NCI-H69 (cell line): ENCODE measurements around the gene ARHGAP8.
"Not testable (repeated sequence)": the region's sequence is repeated elsewhere in the genome, so short reads cannot be mapped to it uniquely, and the experiment has no call there.

Source experiments
- DNase-seq: peaks from one replicate; lab custom pipeline; 2025; lab: John Stamatoyannopoulos, UW

ARHGAP8 gene

GRCh38 chr22:44739024-44739423 lies 13.4 kb upstream of the ARHGAP8 start:
- DNase-seq, result no peak

- not testable (repeated sequence) for DNase-seq
These were observed 12.7 kb upstream of the ARHGAP8 start for GRCh38 chr22:44739666-44740065.

GRCh38 chr22:44740307-44740706 lies 12.1 kb upstream of the ARHGAP8 start:
- DNase-seq, result no peak

- DNase-seq, result no peak
These were observed 10.4 kb upstream of the ARHGAP8 start for GRCh38 chr22:44741929-44742328.

- no peak for DNase-seq
These were observed 9.1 kb upstream of the ARHGAP8 start for GRCh38 chr22:44743247-44743646.

- no peak for DNase-seq
These were observed 8.6 kb upstream of the ARHGAP8 start for GRCh38 chr22:44743804-44744211.

GRCh38 chr22:44745853-44746789 lies 6.3 kb upstream of the ARHGAP8 start:
- DNase-seq, result no peak

- DNase-seq, result not testable (repeated sequence)
These were observed 4.6 kb upstream of the ARHGAP8 start for GRCh38 chr22:44747784-44748127.

GRCh38 chr22:44748524-44748923 lies 3.9 kb upstream of the ARHGAP8 start:
- DNase-seq, result no peak

- DNase-seq, result no peak
These were observed 1.9 kb upstream of the ARHGAP8 start for GRCh38 chr22:44750481-44750880.

GRCh38 chr22:44753189-44754042 lies 1.0 kb downstream of the ARHGAP8 start:
- peak; percentile 51 for DNase-seq

GRCh38 chr22:44754998-44755397 lies 2.6 kb downstream of the ARHGAP8 start:
- DNase-seq, result no peak

- no peak for DNase-seq
These were observed 3.0 kb downstream of the ARHGAP8 start for GRCh38 chr22:44755417-44755816.

GRCh38 chr22:44755956-44756361 lies 3.6 kb downstream of the ARHGAP8 start:
- no peak for DNase-seq

GRCh38 chr22:44758344-44758973 lies 6.1 kb downstream of the ARHGAP8 start:
- peak; percentile 90 for DNase-seq

- no peak for DNase-seq
These were observed 6.6 kb downstream of the ARHGAP8 start for GRCh38 chr22:44759001-44759400.

- no peak for DNase-seq
These were observed 7.3 kb downstream of the ARHGAP8 start for GRCh38 chr22:44759430-44760310.

- peak; percentile 41 for DNase-seq
These were observed 8.1 kb downstream of the ARHGAP8 start for GRCh38 chr22:44760476-44760875.

- no peak for DNase-seq
These were observed 8.7 kb downstream of the ARHGAP8 start for GRCh38 chr22:44761025-44761424.

GRCh38 chr22:44764373-44764772 lies 12.0 kb downstream of the ARHGAP8 start:
- DNase-seq, result no peak

GRCh38 chr22:44764974-44765373 lies 12.6 kb downstream of the ARHGAP8 start:
- no peak for DNase-seq
